GM12891 (cell line): ENCODE results near the gene CADM2.

Source experiments
- POLR2A ChIP-seq: IDR thresholded peaks from 2 replicates; pipeline ENCODE4 v1.6.1; 2011; ENCODE audit warnings: low read depth, low read length, control low read depth
- POLR2AphosphoS5 ChIP-seq: IDR thresholded peaks from 2 replicates; pipeline ENCODE4 v1.6.1; 2011; ENCODE audit warnings: low read depth, low read length, control low read depth
- SPI1 ChIP-seq: IDR thresholded peaks from 2 replicates; pipeline ENCODE4 v1.6.1; 2011; ENCODE audit warnings: low read depth, low read length, control low read depth
- TAF1 ChIP-seq: IDR thresholded peaks from 2 replicates; pipeline ENCODE4 v1.6.1; 2011; ENCODE audit warnings: low read depth, low read length, control low read depth

GRCh38 chr3:85151555-85151954 is 192.8 kb downstream of the CADM2 start:
- no peak for TF ChIP-seq POLR2A
- no peak for TF ChIP-seq TAF1
- no peak for TF ChIP-seq POLR2AphosphoS5
- no peak for TF ChIP-seq SPI1
